Stimulated activated memory B cell treated with anti-CD40 and anti-IgM and Interleukin-4, amounts not matched to agents 10 μg/mL and 1 μg/mL and 100 μg/mL, for 72 hours (primary cell): ENCODE results near the gene NPIPB6.
A peak's percentile ranks its signal among the peaks of the same experiment; 100 is the strongest.

Experiments
- ATAC-seq: fragments of 150-1000 bp; cut with Tn5 transposase; 2 replicates; pipeline ENCODE4 v1.10.0; 2021
- H3K27ac Mint-ChIP-seq: one replicate; pipeline ENCODE4 v1.8.0; 2022; ENCODE audit warnings: mild to moderate bottlenecking, mixed read lengths
- H3K27me3 Mint-ChIP-seq: one replicate; pipeline ENCODE4 v1.8.0; 2022; ENCODE audit warnings: mixed read lengths
- H3K36me3 Mint-ChIP-seq: one replicate; pipeline ENCODE4 v1.8.0; 2022; ENCODE audit warnings: mixed read lengths
- H3K4me1 Mint-ChIP-seq: one replicate; pipeline ENCODE4 v1.8.0; 2022; ENCODE audit warnings: mixed read lengths
- H3K4me3 Mint-ChIP-seq: one replicate; pipeline ENCODE4 v1.8.0; 2022; ENCODE audit warnings: mild to moderate bottlenecking, moderate library complexity, mixed read lengths
- H3K9me3 Mint-ChIP-seq: one replicate; pipeline ENCODE4 v1.8.0; 2022; ENCODE audit warnings: mixed read lengths

NPIPB6 gene

GRCh38 chr16:28293601-28293960 is 69.7 kb downstream of the NPIPB6 start:
- no peak for ATAC-seq
- peaks cover 5% of the 10 kb centered on the region for H3K4me1 Mint-ChIP-seq
- H3K9me3 Mint-ChIP-seq: no peaks in the 10 kb centered on the region
- H3K27me3 Mint-ChIP-seq: peaks cover 34% of the 10 kb centered on the region
- peak overlapping the region; percentile 54 for H3K27ac Mint-ChIP-seq
- H3K36me3 Mint-ChIP-seq: no peaks in the 10 kb centered on the region
- H3K4me3 Mint-ChIP-seq: peak overlapping the region; percentile 47

- Mint-ChIP-seq H3K27ac (peak overlapping the region; percentile 54), H3K9me3 (no peaks in the 10 kb centered on the region), H3K4me1 (peaks cover 5% of the 10 kb centered on the region), H3K4me3 (peak overlapping the region; percentile 75), H3K27me3 (peaks cover 34% of the 10 kb centered on the region), H3K36me3 (no peaks in the 10 kb centered on the region)
- ATAC-seq: peak; percentile 6
Observed at GRCh38 chr16:28292731-28293600, 70.3 kb downstream of the NPIPB6 start.
